ENCODE results near the gene ZYG11A. TPM values are rescaled to one million over a fixed set of nuclear protein-coding genes. Genes with fewer than 3 reads are reported as not detected.

Gene ZYG11A
- total RNA-seq, 1 experiment from 2014 or later = 4.2 TPM

GRCh38 chr1:52913537-52913936, 71.0 kb downstream of the ZYG11A start:
- DNase-seq (ENCODE audit: low read depth) = no peak
- in situ Hi-C loops (cut with HindIII; ENCODE audit: low pct_unique_long_range_greater_than_20kb, low sequenced_read_pairs) = no loop called here

GRCh38 chr1:52914463-52914862, 71.9 kb downstream of the ZYG11A start:
- no peak for DNase-seq (ENCODE audit: low read depth)
- in situ Hi-C loops (cut with HindIII; ENCODE audit: low pct_unique_long_range_greater_than_20kb, low sequenced_read_pairs) = no loop called here

- DNase-seq (ENCODE audit: low read depth) = no peak
- in situ Hi-C loops (cut with HindIII; ENCODE audit: low pct_unique_long_range_greater_than_20kb, low sequenced_read_pairs) = no loop called here
These were observed 72.8 kb downstream of the ZYG11A start for GRCh38 chr1:52915211-52915854.

DNA sequence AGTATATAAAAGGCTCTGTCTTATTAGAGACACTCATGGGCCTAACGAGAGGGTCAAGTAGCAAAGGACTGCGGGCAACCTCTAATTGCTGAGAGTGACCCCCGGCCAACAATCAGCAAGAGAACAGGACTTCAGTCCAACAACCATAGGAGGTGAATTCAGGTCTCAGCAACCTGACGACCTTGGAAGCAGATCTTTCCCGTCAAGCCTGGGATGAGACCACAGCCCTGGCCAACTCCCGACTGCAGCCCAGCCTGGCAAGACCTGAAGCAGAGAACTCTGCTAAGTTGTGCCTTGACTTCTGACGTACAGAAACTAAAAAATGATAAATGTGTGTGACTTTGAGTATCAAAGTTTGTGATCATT, 73.3 kb downstream of the ZYG11A start:
- DNase-seq (ENCODE audit: low read depth) = no peak
- in situ Hi-C loops (cut with HindIII; ENCODE audit: low pct_unique_long_range_greater_than_20kb, low sequenced_read_pairs) = no loop called here

GRCh38 chr1:52916241-52916975, 73.8 kb downstream of the ZYG11A start:
- DNase-seq (ENCODE audit: low read depth) = no peak
- in situ Hi-C loops (cut with HindIII; ENCODE audit: low pct_unique_long_range_greater_than_20kb, low sequenced_read_pairs) = no loop called here

DNA sequence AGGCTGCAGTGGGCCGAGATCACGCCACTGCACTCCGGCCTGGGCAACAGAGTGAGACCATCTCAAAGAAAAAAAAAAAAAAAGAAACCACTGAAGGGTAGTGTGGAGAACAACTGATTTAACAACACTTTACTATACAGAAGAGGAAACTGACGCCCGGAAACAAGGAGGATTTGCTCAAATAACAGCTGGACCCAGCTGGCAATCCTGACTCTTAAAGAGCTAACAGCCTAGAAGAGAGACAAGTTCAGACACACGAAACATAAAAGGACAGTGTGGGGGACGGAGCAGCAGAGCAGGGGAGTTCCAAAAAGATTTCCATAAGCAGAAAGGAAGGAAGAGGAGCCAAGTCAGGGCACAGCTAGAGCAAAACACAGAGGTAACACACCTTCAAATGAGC, 74.6 kb downstream of the ZYG11A start:
- no peak for DNase-seq (ENCODE audit: low read depth)
- in situ Hi-C loops (cut with HindIII; ENCODE audit: low pct_unique_long_range_greater_than_20kb, low sequenced_read_pairs) = no loop called here

DNA sequence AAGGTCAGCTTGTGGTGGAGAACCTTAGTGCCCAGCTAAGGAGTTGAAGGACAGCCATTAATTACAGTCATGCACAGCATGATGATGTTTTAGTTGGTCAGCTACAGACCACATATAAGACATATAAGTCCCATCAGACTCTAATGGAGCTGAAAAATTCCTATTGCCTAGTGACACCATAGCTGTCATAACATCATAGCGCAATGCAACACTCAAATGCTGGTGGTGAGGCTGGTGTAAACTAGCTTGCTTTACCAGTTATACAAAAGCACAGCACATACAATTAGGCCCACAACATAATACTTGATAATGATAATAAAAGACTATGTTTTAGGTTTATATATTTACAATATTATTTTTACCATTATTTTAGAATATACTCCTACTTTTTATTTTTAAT, 75.0 kb downstream of the ZYG11A start:
- in situ Hi-C loops (cut with HindIII; ENCODE audit: low pct_unique_long_range_greater_than_20kb, low sequenced_read_pairs) = no loop called here
- DNase-seq (ENCODE audit: low read depth) = no peak

DNA sequence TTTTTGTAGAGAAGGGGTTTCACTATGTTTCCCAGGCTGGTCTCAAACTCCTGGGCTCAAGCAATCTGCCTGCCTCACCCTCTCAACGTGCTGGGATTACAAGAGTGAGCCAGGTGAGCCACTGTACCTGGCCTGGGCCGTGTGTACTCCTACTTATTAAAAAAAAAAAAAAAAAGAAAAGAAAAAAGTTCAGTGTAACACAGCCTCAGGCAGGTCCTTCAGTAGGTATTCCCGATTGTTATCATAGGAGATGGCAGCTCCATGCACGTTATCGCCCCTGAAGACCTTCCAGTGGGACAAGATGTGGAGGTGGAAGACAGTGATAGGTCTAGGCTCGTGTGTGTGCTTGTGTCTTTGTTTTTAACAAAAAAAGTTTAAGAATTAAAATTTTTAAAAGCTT, 75.6 kb downstream of the ZYG11A start:
- no peak for DNase-seq (ENCODE audit: low read depth)

DNA sequence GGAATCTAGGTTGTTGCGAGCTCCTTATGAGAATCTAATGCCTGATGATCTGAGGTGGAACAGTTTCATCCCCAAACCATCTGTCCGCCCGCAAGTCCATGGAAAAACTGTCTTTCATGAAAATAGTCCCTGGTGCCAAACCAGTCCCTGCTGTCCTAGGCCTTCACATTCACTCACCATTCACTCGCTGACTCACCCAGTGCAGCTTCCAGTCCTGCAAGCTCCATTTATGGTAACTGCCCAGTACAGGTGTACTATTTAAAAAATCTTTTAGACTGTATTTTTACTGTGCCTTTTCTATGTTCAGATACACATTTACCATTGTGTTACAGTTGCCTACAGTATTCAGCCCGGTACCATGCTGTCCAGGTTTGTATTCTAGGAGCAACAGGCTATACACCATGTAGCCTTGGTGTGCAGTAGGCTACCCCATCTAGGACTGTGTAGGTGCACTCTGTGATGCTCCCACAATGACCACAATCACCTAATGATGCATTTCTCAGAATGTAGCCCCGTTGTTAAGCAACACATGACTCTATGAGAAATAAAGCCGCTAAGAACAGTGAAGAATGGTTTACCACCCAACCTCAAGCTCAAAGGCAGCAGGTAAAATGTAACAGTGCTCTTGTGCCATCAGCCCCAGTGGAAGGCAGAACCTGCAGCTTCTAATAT, 76.6 kb downstream of the ZYG11A start:
- no peak for DNase-seq (ENCODE audit: low read depth)
- in situ Hi-C loops (cut with HindIII; ENCODE audit: low pct_unique_long_range_greater_than_20kb, low sequenced_read_pairs) = no loop called here

More for the DNA sequence above, 75.6 kb downstream of the ZYG11A start:
- in situ Hi-C loops (cut with HindIII; ENCODE audit: low pct_unique_long_range_greater_than_20kb, low sequenced_read_pairs) = no loop called here

DNA sequence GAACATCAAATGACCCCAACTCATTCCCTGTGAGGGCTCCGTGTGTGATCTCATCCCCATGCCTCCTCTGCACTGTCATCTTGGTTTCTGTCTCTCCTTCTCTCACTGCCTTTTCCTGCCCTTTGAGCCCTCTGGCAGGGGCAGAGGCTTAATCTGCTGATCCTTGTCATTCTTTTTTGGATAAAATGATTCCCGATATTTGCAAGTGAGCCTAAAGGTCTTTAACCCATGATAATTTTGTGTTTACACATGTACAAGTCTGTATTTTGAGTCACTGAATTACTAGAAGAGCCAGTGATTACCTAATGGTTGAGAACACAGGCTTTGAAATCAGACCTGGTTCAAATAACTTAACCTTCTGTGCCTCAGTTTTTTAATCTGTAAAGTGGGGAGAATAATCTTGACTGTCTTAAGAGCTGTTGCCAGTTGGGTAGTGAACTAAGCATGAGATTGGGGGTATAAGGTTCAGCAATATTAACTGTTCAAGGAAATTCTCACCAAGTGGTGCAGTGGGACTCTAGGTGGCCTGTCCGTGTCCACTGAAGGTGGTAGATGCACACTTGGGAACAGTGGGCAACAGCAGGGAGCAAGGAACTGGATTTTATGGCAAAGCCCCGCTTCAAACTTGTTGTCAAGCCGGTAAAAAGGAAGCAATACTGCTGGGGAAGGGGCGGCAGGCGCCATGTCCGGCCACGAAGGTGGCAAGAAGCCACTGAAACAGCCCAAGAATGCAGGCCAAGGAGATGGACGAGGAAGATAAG, 77.3 kb downstream of the ZYG11A start:
- DNase-seq (ENCODE audit: low read depth) = no peak
- in situ Hi-C loops (cut with HindIII; ENCODE audit: low pct_unique_long_range_greater_than_20kb, low sequenced_read_pairs) = no loop called here

DNA sequence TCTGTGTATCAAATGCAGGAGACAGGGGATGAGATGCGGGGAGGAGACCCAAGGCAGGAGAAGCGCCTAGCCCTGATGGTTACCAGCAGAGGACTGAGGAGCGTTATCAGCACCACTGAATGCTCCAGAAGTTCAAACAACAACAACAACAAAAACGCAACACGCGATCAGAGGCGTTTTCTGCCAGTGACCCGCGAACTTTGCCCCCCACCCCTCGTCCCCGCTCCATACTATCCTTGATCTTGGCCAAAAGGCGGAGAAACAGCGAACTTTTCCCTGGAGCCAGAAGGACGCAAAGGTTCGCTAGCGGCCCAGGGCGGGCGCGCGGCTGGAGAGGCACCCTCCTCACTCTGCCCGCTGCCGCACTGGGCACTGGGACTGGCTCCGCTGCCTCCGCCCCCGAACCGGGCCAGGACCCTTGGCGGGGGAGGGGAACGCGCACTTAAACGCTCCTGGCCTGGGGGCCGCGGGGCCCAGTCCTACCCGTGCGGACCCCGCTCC, 78.3 kb downstream of the ZYG11A start:
- in situ Hi-C loops (cut with HindIII; ENCODE audit: low pct_unique_long_range_greater_than_20kb, low sequenced_read_pairs) = no loop called here
- no peak for DNase-seq (ENCODE audit: low read depth)

GRCh38 chr1:52925571-52926005, 83.0 kb downstream of the ZYG11A start:
- in situ Hi-C loops (cut with HindIII; ENCODE audit: low pct_unique_long_range_greater_than_20kb, low sequenced_read_pairs) = no loop called here
- peak; percentile 70 for DNase-seq (ENCODE audit: low read depth)

DNA sequence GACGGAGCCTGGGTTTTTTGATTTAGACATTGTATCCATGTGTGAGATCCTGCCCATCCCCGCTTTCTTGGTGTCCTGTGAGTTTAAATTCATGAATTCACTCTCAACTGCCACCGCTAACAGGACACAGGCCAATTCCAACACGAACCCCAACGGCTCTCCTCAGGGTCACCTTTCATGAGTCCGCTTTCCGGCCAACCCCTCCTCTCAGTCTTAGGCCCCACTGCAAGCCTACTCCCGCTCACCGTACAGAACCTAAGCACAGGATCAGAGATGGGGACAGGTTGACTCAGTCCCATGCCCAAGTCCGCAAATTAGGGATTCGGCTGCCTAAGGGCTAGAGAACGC, 84.3 kb downstream of the ZYG11A start:
- in situ Hi-C loops (cut with HindIII; ENCODE audit: low pct_unique_long_range_greater_than_20kb, low sequenced_read_pairs) = no loop called here
- peak; percentile 21 for DNase-seq (ENCODE audit: low read depth)

DNA sequence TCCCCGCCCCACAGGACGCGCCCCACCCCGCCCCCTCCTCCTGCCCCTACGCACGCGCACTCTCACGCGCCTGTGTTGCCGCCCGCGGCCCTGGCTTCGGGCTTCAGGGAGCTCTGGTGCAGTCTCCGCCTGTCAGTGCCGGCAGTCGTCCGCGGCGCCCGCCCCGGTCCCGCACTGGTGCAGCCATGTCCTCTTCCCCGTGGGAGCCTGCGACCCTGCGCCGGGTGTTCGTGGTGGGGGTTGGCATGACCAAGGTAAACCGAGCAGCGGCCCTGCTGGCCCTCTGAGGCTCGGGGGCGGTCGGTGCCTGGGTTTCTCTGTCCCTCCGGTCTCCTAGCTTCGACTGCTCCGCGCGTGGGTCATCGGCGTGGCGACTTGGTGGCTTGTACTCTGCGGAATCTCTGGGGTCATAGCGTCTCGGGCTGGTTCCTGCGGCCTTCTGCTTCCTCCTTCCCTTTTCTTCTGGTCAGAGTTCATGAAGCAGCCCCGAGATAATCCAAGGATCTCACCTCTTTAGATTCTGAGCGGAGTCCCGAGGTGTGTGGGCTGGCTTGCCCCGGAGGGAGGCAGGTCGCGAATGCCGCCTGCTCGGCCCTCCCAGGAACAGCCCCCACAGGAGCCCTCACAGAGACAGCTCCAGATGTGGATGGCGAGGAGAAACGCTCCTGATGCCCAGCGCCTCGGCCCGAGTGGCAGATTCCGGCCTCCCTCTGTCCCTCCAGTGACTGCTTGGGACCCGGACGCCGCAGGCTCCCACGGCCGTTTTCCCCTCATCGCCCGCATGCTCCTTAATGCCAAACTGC, 84.9 kb downstream of the ZYG11A start, which contains the start of gene SCP2:
SCP2 (plus strand) TSS at position 65 of the 803 bp plus-strand sequence; CDS start at position 186, 121 bp downstream.
- DNase-seq (ENCODE audit: low read depth) = peak; percentile 50
- in situ Hi-C loops (cut with HindIII; ENCODE audit: low pct_unique_long_range_greater_than_20kb, low sequenced_read_pairs) = no loop called here

- no peak for DNase-seq (ENCODE audit: low read depth)
- in situ Hi-C loops (cut with HindIII; ENCODE audit: low pct_unique_long_range_greater_than_20kb, low sequenced_read_pairs) = no loop called here
These were observed 85.5 kb downstream of the ZYG11A start for GRCh38 chr1:52928015-52928404.

GRCh38 chr1:52929019-52929418, 86.5 kb downstream of the ZYG11A start:
- DNase-seq (ENCODE audit: low read depth) = no peak
- in situ Hi-C loops (cut with HindIII; ENCODE audit: low pct_unique_long_range_greater_than_20kb, low sequenced_read_pairs) = no loop called here

DNA sequence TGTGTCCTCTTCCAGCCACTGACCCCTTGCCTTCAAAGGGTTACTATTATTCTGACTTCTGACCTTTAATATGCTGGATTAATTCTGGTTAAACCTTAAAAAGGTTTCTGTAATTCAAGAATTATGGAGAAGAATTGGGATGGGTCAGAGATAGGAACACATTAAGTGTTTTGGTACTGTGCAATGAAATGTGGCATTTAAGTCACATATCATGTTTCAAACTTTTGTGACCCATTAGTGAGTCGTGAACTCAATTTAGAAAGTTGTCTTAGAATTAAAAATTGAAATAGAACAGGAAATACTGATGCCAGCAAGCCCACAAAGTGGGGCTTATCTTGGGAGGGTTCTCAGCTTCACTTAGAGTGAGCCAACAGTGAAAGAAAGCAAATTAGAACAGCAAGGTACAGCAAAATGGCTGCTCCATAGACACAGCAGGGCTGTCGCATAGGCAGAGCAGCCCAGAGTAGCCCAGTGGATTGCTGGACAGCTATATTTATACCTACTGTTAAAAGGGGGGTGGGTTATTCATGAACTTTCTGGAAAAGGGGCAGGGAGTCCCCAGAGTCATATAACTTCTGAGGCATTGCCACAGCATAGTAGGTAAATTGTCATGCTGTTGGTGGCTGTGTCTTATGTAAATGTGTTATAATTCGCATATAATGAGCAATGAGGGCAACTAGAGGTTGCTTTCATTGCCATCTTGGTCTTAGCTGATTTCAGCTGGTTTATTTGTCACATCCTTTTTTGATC, 95.0 kb downstream of the ZYG11A start:
- in situ Hi-C loops (cut with HindIII; ENCODE audit: low pct_unique_long_range_greater_than_20kb, low sequenced_read_pairs) = no loop called here
- DNase-seq (ENCODE audit: low read depth) = no peak
